ENCODE measurements around the gene AFF3. TPM values are rescaled to one million over a fixed set of nuclear protein-coding genes. Genes with fewer than 3 reads are reported as not detected.

AFF3 gene
- total and polyA plus RNA-seq, 3 donors from 2014 or later, result 18.0 to 34.4 (median 27.1) TPM

DNA sequence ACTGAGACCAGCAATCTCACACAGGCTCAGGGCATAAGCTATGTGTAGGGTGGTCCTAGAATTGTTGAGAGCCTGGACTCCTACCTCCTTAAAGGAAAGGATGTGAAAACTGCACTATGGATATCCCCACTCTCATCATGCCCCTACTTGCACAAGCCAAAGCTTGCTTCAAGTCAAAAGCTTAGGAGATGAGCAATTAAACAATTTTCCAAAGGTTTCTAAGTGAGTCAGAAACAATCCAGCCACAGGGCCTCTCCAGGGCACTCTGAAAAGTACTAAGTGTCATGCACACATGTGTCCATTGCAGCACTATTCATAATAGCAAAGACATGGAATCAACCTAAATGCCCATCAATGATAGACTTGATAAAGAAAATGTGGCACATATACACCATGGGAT is 215.4 kb downstream of the AFF3 start:
- Histone ChIP-seq H3K27me3 (no peaks in the 10 kb centered on the region), H3K4me1 (no peaks in the 10 kb centered on the region), H3K27ac (no peak overlapping the region), H3K9me3 (no peaks in the 10 kb centered on the region), H3K36me3 (ENCODE audit: low read depth, missing control alignments) (no peaks in the 10 kb centered on the region), H3K4me3 (no peak overlapping the region)
- DNase-seq, result no peak
- no peak for TF ChIP-seq POLR2A (IDR thresholded peaks at IDR 0.05)
- TF ChIP-seq, protein P1, sequence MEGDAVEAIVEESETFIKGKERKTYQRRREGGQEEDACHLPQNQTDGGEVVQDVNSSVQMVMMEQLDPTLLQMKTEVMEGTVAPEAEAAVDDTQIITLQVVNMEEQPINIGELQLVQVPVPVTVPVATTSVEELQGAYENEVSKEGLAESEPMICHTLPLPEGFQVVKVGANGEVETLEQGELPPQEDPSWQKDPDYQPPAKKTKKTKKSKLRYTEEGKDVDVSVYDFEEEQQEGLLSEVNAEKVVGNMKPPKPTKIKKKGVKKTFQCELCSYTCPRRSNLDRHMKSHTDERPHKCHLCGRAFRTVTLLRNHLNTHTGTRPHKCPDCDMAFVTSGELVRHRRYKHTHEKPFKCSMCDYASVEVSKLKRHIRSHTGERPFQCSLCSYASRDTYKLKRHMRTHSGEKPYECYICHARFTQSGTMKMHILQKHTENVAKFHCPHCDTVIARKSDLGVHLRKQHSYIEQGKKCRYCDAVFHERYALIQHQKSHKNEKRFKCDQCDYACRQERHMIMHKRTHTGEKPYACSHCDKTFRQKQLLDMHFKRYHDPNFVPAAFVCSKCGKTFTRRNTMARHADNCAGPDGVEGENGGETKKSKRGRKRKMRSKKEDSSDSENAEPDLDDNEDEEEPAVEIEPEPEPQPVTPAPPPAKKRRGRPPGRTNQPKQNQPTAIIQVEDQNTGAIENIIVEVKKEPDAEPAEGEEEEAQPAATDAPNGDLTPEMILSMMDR (IDR thresholded peaks at IDR 0.05), result no peak
- intact Hi-C loops (cut with DNase I; ENCODE audit: low total_unique reads), result no loop called here

DNA sequence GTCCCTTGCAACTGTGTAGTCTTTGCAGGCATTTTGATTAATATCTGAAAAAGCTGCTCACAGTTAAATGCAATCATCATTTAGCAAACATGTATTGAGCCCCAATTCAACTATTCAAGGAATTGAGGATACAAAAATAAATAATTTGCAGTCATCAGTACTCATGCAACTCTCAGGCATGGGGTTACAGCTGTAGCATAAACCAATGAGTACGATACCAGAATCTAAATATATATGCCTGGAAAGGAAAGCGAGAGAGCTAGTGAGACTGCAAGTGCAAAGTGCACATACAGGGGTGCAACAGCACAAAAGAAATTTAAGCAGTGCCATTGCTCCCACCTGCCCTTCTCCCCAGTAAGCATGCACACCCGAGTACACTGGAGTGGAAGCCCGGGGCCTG is 216.4 kb downstream of the AFF3 start:
- no peaks in the 10 kb centered on the region for H3K9me3 ChIP-seq
- intact Hi-C loops (cut with DNase I; ENCODE audit: low total_unique reads), result no loop called here
- H3K27ac ChIP-seq, result no peak overlapping the region
- no peak overlapping the region for H3K4me3 ChIP-seq
- no peaks in the 10 kb centered on the region for H3K36me3 ChIP-seq (ENCODE audit: low read depth, missing control alignments)
- TF ChIP-seq POLR2A (IDR thresholded peaks at IDR 0.05), result no peak
- WGBS, 2 donors, result 91 to 97% methylated on average over 4 of the region's 4 CpGs
- no peaks in the 10 kb centered on the region for H3K4me1 ChIP-seq
- H3K27me3 ChIP-seq, result no peaks in the 10 kb centered on the region
- DNase-seq, result no peak

DNA sequence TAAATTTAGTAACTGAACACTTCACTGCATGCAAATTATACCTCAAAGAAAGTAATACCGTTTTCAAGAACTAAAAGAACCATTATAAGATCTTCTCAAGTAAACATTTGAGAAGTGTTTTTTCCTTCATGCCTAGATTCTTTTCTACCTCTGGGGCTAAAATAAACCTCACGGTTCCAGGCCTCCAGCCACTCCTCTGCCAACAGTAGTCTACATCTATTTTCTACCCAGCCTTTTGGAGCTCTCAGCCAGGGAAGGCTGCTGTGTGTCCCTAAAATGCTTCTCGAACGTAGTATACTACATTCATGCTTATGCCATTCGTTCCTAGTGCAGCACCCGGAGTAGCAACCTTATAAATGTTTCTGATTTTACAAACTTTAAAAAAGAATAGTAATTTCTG is 219.7 kb downstream of the AFF3 start:
- TF ChIP-seq, protein P1 (IDR thresholded peaks at IDR 0.05), result no peak
- TF ChIP-seq POLR2A (IDR thresholded peaks at IDR 0.05), result no peak
- Histone ChIP-seq H3K4me3 (no peak overlapping the region), H3K36me3 (ENCODE audit: low read depth, missing control alignments) (no peaks in the 10 kb centered on the region), H3K9me3 (no peaks in the 10 kb centered on the region), H3K4me1 (no peaks in the 10 kb centered on the region), H3K27me3 (no peaks in the 10 kb centered on the region), H3K27ac (no peak overlapping the region)
- no peak for DNase-seq
- WGBS, 2 donors, result 94 to 96% methylated on average over 6 of the region's 6 CpGs
- intact Hi-C loops (cut with DNase I; ENCODE audit: low total_unique reads), result no loop called here

DNA sequence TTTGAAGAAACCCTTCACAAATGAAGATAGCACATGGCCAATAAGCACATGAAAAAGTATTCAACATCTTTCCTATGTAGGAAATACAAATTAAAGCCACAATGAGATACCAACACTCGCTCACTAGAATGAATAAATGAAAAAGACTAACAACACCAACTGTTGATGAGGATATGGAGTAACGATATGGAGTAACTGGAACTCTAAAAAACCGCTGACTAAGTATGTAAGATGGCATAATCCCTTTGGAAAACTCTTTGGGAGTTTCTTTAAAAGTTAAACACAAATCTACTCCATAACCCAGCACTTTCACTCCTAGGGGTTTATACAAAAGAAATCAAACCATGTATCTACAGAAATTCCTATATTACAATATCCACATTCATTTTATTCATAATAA is 220.5 kb downstream of the AFF3 start:
- Histone ChIP-seq H3K27ac (no peak overlapping the region), H3K4me3 (no peak overlapping the region), H3K27me3 (no peaks in the 10 kb centered on the region), H3K9me3 (no peaks in the 10 kb centered on the region), H3K36me3 (ENCODE audit: low read depth, missing control alignments) (no peaks in the 10 kb centered on the region), H3K4me1 (no peaks in the 10 kb centered on the region)
- intact Hi-C loops (cut with DNase I; ENCODE audit: low total_unique reads), result no loop called here
- TF ChIP-seq POLR2A (IDR thresholded peaks at IDR 0.05), result no peak
- TF ChIP-seq, protein P1 (IDR thresholded peaks at IDR 0.05), result no peak
- 95 to 97% methylated on average over 3 of the region's 3 CpGs for WGBS, 2 donors
- DNase-seq, result no peak

DNA sequence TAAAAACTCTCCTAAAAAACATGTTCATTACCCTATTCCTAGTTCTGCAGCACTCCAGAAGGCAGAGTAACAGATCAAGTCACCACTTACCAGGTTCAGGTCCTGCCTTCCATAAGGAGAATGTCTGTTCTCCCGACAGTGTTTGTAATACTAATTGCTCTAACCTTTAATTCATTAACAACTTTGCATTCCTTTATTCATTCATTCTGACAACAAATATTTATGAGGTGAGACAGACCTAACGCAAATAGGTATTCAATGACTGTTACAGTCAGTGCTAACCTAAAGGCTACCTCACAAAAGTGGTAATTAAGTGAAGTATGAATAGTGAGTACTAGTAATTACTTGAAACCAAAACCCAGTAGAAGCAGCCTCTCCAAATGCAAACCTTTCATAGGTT is 224.0 kb downstream of the AFF3 start:
- Histone ChIP-seq H3K4me3 (no peak overlapping the region), H3K27me3 (no peaks in the 10 kb centered on the region), H3K9me3 (no peaks in the 10 kb centered on the region), H3K4me1 (no peaks in the 10 kb centered on the region), H3K36me3 (ENCODE audit: low read depth, missing control alignments) (no peaks in the 10 kb centered on the region), H3K27ac (no peak overlapping the region)
- 88 to 90% methylated on average over 2 of the region's 2 CpGs for WGBS, 2 donors
- TF ChIP-seq POLR2A (IDR thresholded peaks at IDR 0.05), result no peak
- TF ChIP-seq, protein P1 (IDR thresholded peaks at IDR 0.05), result no peak
- intact Hi-C loops (cut with DNase I; ENCODE audit: low total_unique reads), result no loop called here
- DNase-seq, result no peak
